ENCODE results near the gene DCAF16. TPM values are rescaled to one million over a fixed set of nuclear protein-coding genes. Genes with fewer than 3 reads are reported as not detected.

DCAF16 gene
- total and polyA plus RNA-seq, 2 donors (not counting 3 experiments of a cell fraction or from before 2014, with no cell fraction given): 13.8 to 35.0 TPM

- Histone ChIP-seq H3K9me1 (replicated peaks; ENCODE audit: control insufficient read depth, extremely low read depth, insufficient read depth, low read length) (no peaks in the 10 kb centered on the region), H3K9me3 (replicated peaks; ENCODE audit: control insufficient read depth, insufficient read depth, low read length) (no peaks in the 10 kb centered on the region), H3K9ac (replicated peaks; ENCODE audit: extremely low read depth, insufficient read depth, low read length) (no peak overlapping the region), H3K36me3 (ENCODE audit: control insufficient read depth in 2 of 2, extremely low read depth in 1 of 2, insufficient read depth in 2 of 2, low read length in 2 of 2) (no peaks in the 10 kb centered on the region), H2AFZ (ENCODE audit: low read depth, low read length) (no peak overlapping the region), H3K27ac (ENCODE audit: insufficient read depth, low read depth, low read length) (no peak overlapping the region), H4K20me1 (replicated peaks; ENCODE audit: control insufficient read depth, extremely low read depth, insufficient read depth, low read length) (no peaks in the 10 kb centered on the region), H3K79me2 (ENCODE audit: control insufficient read depth, insufficient read depth, low read length) (no peaks in the 10 kb centered on the region), H3K27me3 (ENCODE audit: control insufficient read depth in 2 of 2, insufficient read depth in 2 of 2, low read length in 2 of 2) (peaks cover 12 to 17% of the 10 kb centered on the region in 2 experiments), H3K4me2 (ENCODE audit: insufficient read depth, low read length) (no peak overlapping the region), H3K4me3 (replicated peaks in 1 of 3; ENCODE audit: insufficient read depth in 1 of 3, low read depth in 1 of 3, low read length in 3 of 3) (no peak overlapping the region), H3K4me1 (ENCODE audit: control insufficient read depth, extremely low read depth, insufficient read depth, low read length) (peaks cover 3% of the 10 kb centered on the region)
- ChIA-PET POLR2A (no interaction called here), CTCF (interaction anchor here (1.2 kb wide), 1 partner anchor 10 kb away, joined by 6 read pairs; no protein-coding TSS in a partner anchor)
- FAIRE-seq (no peak), DNase-seq (ENCODE audit: low read depth, low spot score) (no peak)
- intact Hi-C loops (cut with micrococcal nuclease) (no loop called here), dilution Hi-C loops (cut with MboI; ENCODE audit: extremely low pct_ligation_motif_present, low sequenced_read_pairs) (no loop called here)
- BruUV-seq (replicated peaks): no TSS peak
- TF ChIP-seq POLR2A (IDR thresholded peaks at IDR 0.05; ENCODE audit: low read depth, low read length) (no peak), POLR2AphosphoS5 (IDR thresholded peaks at IDR 0.05; ENCODE audit: insufficient read depth, low read depth, low read length) (no peak), FOS (IDR thresholded peaks at IDR 0.05; ENCODE audit: borderline replicate concordance, insufficient read depth, low read length) (no peak), EZH2 (IDR thresholded peaks at IDR 0.05; ENCODE audit: borderline replicate concordance, low read depth, low read length, severe bottlenecking) (no peak), GATA2 (IDR thresholded peaks at IDR 0.05; ENCODE audit: insufficient read depth, insufficient read length, low read depth, low read length) (no peak), MYC (IDR thresholded peaks at IDR 0.05; ENCODE audit: low read depth, low read length) (no peak), JUN (IDR thresholded peaks at IDR 0.05; ENCODE audit: borderline replicate concordance, insufficient read depth, insufficient read length, low read depth) (no peak)
- TF ChIP-seq, protein P1, sequence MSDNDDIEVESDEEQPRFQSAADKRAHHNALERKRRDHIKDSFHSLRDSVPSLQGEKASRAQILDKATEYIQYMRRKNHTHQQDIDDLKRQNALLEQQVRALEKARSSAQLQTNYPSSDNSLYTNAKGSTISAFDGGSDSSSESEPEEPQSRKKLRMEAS (IDR thresholded peaks at IDR 0.05; ENCODE audit: insufficient read depth, insufficient read length): no peak
- TF ChIP-seq, protein P2, sequence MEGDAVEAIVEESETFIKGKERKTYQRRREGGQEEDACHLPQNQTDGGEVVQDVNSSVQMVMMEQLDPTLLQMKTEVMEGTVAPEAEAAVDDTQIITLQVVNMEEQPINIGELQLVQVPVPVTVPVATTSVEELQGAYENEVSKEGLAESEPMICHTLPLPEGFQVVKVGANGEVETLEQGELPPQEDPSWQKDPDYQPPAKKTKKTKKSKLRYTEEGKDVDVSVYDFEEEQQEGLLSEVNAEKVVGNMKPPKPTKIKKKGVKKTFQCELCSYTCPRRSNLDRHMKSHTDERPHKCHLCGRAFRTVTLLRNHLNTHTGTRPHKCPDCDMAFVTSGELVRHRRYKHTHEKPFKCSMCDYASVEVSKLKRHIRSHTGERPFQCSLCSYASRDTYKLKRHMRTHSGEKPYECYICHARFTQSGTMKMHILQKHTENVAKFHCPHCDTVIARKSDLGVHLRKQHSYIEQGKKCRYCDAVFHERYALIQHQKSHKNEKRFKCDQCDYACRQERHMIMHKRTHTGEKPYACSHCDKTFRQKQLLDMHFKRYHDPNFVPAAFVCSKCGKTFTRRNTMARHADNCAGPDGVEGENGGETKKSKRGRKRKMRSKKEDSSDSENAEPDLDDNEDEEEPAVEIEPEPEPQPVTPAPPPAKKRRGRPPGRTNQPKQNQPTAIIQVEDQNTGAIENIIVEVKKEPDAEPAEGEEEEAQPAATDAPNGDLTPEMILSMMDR (IDR thresholded peaks at IDR 0.05; ENCODE audit: extremely low read depth in 1 of 2, insufficient read depth in 1 of 2, low read depth in 1 of 2, low read length in 2 of 2): no peak
Observed at GRCh38 chr4:17785858-17786257, 24.7 kb downstream of the DCAF16 start.

Measured in endothelial cell of umbilical vein (primary cell).